GM19324 (cell line): Measurements from ENCODE around the gene TXNDC11.

Experiments
- ATAC-seq: cut with Tn5 transposase; IDR thresholded peaks from one replicate; pipeline ENCODE4 v1.9.1; 2021; ENCODE audit warnings: mild to moderate bottlenecking, moderate library complexity; ENCODE audit not compliant: unreplicated experiment, low FRiP score

TXNDC11 gene

DNA sequence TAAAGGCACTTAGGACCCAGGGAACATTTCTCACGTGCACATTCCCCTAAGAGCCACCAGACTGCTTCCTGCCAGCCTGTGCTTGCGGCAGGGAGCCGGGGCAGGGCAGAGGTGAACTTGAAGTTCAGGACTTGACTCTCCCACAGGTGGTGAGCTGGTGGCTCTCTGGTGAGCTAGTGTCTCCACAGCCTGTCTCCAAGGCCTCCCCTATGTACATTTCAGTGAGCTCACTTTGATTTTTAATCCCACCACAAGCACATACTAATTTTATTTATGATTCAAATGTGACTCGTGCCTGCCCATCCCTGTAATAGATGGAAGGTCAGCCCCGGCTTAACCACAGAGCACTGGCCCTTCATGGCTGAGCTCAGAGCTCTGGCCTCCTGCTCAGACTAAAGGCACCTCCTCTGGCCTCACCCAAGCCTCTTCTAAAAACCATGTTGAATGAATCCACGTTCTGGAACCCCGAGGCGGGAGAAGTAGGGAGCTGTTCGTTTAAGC, 65.2 kb downstream of the TXNDC11 start:
- ATAC-seq: no peak

DNA sequence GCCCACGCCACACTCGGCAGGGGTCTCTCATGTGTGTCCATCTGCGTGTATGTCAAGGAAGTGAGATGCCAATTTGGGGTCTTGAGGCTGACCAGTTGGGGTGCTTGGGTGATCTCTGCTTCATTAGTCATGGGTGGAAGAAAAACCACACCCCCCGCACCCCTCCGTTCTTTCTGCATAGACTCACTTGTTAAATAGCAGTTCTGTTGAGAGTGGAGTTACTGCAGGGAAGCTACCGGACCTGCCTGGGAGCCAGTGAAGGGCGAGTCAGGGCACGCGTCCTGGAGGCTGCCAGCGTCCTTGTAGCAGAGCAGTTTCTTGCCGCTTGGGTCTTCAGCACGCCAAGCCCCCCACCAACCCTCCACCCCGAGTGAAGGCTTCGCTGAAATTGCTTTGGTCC, 65.9 kb downstream of the TXNDC11 start:
- no peak for ATAC-seq

DNA sequence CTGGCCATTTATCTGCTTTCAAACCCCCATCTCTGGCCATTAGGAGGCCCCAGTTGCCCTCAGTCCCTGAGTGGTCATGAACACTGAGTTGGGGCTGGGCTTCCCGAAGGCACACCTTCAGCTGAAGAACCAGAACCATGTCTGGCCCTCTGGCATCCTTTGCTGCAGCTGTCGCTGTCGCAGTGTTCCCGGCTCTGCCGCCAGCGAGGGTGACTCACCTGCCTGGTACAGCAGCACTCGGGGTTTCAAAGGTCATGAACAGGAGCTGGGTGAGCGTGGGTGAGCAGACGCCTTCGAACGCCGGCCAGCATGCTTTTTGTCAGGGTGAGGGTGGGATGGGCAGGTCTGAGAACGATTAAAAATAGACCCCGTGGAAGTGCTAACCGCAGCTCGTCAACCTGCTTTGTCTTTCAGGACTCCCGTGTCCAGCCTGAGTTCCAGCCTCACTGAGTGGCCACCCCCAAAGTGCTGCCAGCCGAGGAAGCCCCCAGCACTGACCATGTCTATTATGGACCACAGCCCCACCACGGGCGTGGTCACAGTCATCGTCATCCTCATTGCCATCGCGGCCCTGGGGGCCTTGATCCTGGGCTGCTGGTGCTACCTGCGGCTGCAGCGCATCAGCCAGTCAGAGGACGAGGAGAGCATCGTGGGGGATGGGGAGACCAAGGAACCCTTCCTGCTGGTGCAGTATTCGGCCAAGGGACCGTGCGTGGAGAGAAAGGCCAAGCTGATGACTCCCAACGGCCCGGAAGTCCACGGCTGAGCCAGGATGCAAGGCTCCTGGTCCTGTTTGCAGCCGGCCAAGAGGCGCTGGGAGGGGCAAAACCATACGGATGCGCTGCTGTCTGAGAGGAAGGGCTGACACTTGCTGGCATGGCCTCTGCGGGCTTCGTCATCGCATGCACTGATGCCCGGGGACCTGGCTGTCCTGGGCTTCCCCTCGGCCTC, 66.8 kb downstream of the TXNDC11 start:
- no peak for ATAC-seq

GRCh38 chr16:11674818-11675560, 67.7 kb downstream of the TXNDC11 start:
- ATAC-seq: no peak

- ATAC-seq: no peak
Observed at GRCh38 chr16:11674001-11674817, 68.4 kb downstream of the TXNDC11 start.

DNA sequence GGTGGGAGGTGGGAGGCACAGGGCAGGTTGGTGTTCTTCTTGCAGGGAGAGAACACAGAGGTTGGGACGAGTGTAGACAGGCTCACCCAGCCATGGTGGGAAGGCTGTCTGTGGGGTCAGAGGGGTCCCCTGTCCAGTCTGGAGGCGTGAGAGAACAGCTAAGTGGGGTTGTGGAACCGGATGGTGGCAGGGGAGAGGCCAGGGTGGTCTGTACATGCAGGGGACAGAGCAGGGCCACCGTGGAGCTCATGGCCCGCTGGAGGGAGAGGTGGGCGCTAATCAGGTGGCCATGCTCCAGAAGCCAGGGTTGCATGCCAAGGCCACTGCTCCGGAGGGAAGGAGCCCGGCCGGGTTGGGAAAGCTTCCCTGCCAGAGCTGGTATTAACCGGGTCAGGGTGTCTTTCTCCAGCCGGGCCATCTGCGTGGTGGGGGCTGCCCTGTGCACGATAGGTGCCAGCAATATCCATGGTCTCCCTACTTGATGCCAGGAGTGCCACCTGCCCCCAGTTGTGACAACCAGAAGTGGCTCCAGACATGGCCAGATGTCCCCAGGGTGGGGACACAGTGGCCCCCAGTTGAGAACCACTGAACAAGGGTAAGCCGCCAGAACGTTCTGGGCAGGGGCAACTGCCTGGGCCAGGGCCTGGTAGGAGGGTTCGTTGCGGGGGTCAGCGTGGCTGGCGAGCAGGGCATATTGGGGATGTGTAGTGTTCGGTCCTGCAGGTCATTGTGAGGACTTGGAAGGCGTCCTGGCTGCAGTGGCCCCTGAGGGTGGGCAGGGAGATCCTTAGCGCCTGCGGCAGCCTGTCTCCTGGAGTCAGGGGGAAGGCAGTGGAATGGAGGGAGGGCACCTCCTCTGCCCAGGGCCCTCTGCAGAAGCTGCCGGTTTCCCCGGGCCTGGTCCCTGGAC, 69.3 kb downstream of the TXNDC11 start:
- ATAC-seq: no peak

DNA sequence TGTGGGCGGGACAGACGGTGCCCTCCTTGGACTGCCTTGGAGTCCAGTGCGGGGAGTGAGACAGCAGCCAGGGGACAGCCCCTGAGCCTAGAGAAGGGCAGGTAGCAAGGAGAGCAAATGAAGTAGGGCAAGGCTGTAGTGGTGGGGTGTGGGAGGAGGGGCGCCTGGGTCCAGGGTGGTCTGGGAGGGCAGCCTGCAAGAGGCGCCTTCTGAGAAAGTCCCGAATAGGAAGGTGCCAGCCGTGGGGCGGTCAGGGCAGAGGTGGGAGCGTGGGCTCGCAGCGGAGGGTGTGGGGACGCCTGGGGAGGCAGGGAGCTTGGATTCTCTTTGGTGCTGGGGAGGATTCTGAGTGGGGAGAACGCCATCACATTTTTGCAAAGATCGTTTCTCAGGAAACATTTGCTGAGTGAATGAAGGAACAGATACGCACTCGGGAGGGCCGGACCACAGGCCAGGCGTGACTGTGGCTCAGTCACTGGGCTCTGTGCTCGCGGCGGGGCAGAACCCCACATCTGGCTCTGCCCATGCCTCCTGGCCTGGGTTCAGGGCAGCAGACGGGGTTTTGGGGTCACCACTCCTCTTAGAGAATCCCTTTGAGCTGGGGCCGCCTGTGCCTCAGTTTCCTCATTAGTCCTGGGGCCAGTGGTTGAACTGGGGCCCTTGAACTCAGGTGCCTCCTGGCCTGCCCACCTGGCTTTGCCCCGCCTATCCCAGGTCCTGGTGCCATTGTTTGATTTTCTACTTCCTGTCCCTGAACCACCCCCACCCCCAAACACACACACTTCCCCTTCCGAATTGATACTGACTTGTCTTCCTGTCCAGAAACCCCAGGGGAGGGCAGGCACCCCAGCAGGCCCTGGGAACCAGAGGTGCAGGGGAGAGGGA, 70.2 kb downstream of the TXNDC11 start:
- ATAC-seq: no peak

DNA sequence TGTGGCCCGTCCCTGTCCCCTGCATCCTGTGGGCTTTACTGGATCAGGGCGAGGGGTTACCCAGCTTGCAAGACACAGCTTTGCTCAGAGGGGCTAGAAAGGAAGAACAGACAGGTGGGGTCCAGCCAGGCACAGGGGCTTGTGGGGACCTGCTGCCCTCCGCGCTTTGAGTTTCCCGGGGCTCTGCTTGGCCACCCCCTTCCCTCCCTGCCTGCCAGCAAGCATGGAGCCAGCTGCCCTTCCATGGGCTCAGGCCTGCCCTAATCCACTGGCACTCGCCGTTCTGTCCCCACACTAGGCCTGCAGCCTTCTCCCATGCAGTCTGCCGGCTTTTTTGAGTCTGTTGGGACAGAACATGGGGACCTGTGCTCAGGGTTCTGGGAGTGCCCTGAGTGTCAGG, 71.0 kb downstream of the TXNDC11 start:
- no peak for ATAC-seq

DNA sequence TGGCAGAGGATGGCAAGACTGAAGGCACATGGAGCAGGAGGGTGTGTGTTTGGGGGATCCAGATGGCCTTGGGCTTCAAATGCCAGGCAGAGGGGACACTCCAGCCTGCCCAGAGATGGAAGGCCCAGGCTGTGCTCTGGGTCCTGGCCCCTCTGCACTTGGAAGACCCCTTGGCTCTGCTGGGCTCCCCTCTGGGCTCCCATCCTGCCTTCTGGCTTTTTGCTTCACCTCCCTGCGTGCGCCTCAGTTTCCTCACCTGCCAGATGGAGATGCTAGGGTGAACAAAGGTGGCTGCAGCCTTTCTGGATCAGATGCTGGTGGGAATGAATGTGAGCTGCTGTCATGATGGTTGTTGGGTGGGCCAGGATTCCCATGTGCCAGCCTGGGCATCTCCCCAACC, 71.4 kb downstream of the TXNDC11 start:
- no peak for ATAC-seq

GRCh38 chr16:11670171-11671131, 72.2 kb downstream of the TXNDC11 start:
- no peak for ATAC-seq

DNA sequence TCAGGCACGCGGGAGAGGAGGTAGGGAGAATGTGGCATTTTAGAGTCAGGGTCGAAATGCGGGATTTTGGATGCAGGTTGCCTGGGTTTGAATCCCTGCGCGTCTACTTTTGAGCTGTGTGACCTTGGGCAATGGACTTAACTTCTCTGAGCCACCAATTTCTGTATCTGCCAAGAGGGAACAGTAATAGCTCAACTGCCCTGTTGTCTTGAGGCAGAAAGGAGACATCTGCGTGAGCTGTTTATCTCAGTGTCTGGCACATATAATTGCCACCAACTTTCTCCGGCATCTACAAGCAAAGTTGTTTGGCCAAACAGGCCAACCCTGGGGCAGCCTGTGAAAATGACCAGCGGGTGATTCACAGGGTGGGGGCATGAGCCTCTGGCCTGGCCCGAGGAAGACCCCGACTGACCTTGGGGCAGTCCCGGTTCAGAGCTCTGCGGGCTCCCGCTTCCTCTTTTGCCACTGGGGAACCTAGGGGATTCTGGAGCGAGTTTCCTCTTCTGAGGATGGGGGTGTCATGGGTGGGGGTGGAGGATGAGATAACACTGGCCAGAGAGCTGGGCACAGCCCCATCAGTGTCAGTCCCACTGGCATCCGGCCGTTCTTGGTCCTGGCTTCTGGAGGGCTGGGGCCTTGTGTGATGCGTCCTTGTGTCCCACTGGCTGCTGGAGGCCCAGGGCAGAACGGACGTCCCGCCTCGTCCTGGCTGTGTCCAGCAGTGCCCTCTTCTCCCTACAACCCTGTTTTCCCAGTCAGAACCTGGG, 73.1 kb downstream of the TXNDC11 start:
- ATAC-seq: no peak

- ATAC-seq: no peak
Observed at GRCh38 chr16:11668623-11669379, 73.9 kb downstream of the TXNDC11 start.

GRCh38 chr16:11667824-11668622, 74.6 kb downstream of the TXNDC11 start, which contains the start of gene SNN:
Gene SNN (plus strand): TSS chr16:11668455. CDS start chr16:11676060, 7,605 bp downstream.
- ATAC-seq: peak; percentile 62

DNA sequence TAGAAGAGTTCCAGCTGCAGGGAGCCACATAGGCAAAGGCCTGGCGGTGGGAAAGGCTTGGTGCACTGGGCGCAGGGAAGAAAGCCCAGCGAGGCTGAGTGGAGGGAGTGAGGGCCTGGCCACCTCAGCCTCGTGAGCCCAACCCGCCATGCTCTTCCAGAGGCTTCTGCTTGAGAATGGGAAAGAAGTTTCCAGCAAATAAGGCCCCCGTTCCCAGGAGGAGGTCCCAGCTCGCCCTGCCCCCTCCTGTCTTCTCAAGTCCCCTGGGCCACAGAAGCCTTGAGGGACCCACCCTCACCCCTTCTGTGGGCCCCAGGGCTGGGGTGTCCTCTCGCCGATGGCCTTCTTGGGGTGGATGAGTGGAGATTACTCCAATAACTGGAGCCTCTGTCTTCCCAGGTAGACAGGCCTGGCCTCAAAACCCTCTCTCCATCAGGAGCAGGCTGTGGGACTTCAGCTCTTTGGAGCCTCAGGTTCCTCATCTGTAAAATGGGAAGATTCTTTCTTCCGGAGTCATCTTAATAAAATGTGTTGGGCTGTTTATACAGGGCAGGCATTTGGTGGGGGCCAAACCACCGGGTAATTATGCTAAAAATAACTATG, 75.3 kb downstream of the TXNDC11 start:
- no peak for ATAC-seq
